Measurements from ENCODE around the gene RGS18. TPM values are rescaled to one million over a fixed set of nuclear protein-coding genes. Genes with fewer than 3 reads are reported as not detected.

The RGS18 gene
- total and polyA plus RNA-seq, 2 of the 8 experiments (the other 6 are each of a cell fraction or from before 2014, with no cell fraction given) = not detected

- H3K27me3 ChIP-seq (replicated peaks in 1 of 4; ENCODE audit: control insufficient read depth in 3 of 4, extremely low read depth in 1 of 4, insufficient read depth in 3 of 4, low read length in 3 of 4) = no peaks in the 10 kb centered on the region
- H2BK120ac ChIP-seq (replicated peaks; ENCODE audit: low read depth, low read length) = no peak overlapping the region
- no peak for FAIRE-seq
- DNase-seq (ENCODE audit: low read depth in 1 of 2, low spot score in 2 of 2) = no peak
- no peak overlapping the region for H3K27ac ChIP-seq (ENCODE audit: low read depth, low read length)
- H2BK12ac ChIP-seq (ENCODE audit: low read depth, low read length) = no peak overlapping the region
- H2BK5ac ChIP-seq (ENCODE audit: low read depth, low read length) = no peak overlapping the region
- no peak overlapping the region for H4K91ac ChIP-seq (replicated peaks; ENCODE audit: insufficient read length, low read length)
- ChIA-PET POLR2A (ENCODE audit: partially characterized antibody) (no interaction called here), CTCF (ENCODE audit: partially characterized antibody) (no interaction called here)
- no peak overlapping the region for H3K4ac ChIP-seq (replicated peaks; ENCODE audit: insufficient read length, low read depth, low read length)
- H2BK15ac ChIP-seq (ENCODE audit: low read length) = no peak overlapping the region
- H3K79me1 ChIP-seq (ENCODE audit: low read depth, low read length) = no peaks in the 10 kb centered on the region
- no peak overlapping the region for H3K56ac ChIP-seq (replicated peaks; ENCODE audit: insufficient read length, low read depth, low read length)
- no peaks in the 10 kb centered on the region for H3K4me1 ChIP-seq (replicated peaks in 1 of 4; ENCODE audit: control insufficient read depth in 3 of 4, insufficient read depth in 4 of 4, low read length in 3 of 4)
- H4K8ac ChIP-seq (ENCODE audit: extremely low read depth, insufficient read depth, low read length) = no peak overlapping the region
- no peaks in the 10 kb centered on the region for H3K23me2 ChIP-seq (ENCODE audit: low read depth, low read length)
- no peak overlapping the region for H3K4me3 ChIP-seq (ENCODE audit: extremely low read depth in 1 of 4, insufficient read depth in 2 of 4, low read depth in 3 of 4, low read length in 4 of 4)
- no peak overlapping the region for H3K23ac ChIP-seq (ENCODE audit: insufficient read length)
- no peak overlapping the region for H3K14ac ChIP-seq (ENCODE audit: insufficient read length)
- H3K18ac ChIP-seq (ENCODE audit: extremely low read depth, low read length) = no peak overlapping the region
- H3K36me3 ChIP-seq (ENCODE audit: control insufficient read depth in 2 of 4, insufficient read depth in 4 of 4, low read length in 3 of 4) = no peaks in the 10 kb centered on the region
- no peaks in the 10 kb centered on the region for H3K9me3 ChIP-seq (ENCODE audit: insufficient read depth in 2 of 2, low read depth in 1 of 2, low read length in 1 of 2)
- no peak overlapping the region for H4K5ac ChIP-seq (ENCODE audit: insufficient read length, low read depth, low read length)
- H3K4me2 ChIP-seq (ENCODE audit: insufficient read depth in 1 of 2, low read depth in 2 of 2, low read length in 2 of 2) = no peak overlapping the region
- 75% methylated on average over 2 of the region's 2 CpGs; no CpG with 5 or more reads in 1 of the 2 experiments for WGBS, 2 experiments (ENCODE audit: extremely low coverage in 1 of 2, insufficient coverage in 1 of 2, insufficient read length in 1 of 2, insufficient replicate concordance in 2 of 2, low coverage in 1 of 2, low lambda C conversion rate in 2 of 2, missing lambda C conversion rate in 1 of 2)
- no peak overlapping the region for H2AK5ac ChIP-seq (ENCODE audit: low read depth, low read length)
- no peak for TF ChIP-seq EZH2 (IDR thresholded peaks at IDR 0.05; ENCODE audit: low read depth, low read length, severe bottlenecking)
- TF ChIP-seq KDM4A (IDR thresholded peaks at IDR 0.05; ENCODE audit: low read depth, low read length, severe bottlenecking) = no peak
- no peak for TF ChIP-seq JUN (IDR thresholded peaks at IDR 0.05; ENCODE audit: low read depth, low read length)
- TF ChIP-seq SP1 (IDR thresholded peaks at IDR 0.05; ENCODE audit: low read depth, low read length) = no peak
- no peak for TF ChIP-seq EP300 (IDR thresholded peaks at IDR 0.05; ENCODE audit: borderline replicate concordance in 1 of 2, low read depth in 2 of 2, low read length in 2 of 2)
- no peak for TF ChIP-seq TAF7 (optimal IDR thresholded peaks at IDR 0.05; ENCODE audit: borderline replicate concordance, low read depth, low read length)
- TF ChIP-seq SIX5 (IDR thresholded peaks at IDR 0.05; ENCODE audit: low read depth, low read length) = no peak
- no peak for TF ChIP-seq TAF1 (IDR thresholded peaks at IDR 0.05; ENCODE audit: low read depth, low read length)
- TF ChIP-seq HDAC6 (IDR thresholded peaks at IDR 0.05; ENCODE audit: low read depth, low read length) = no peak
- no peak for TF ChIP-seq SP4 (IDR thresholded peaks at IDR 0.05; ENCODE audit: low read length)
- TF ChIP-seq FOSL1 (IDR thresholded peaks at IDR 0.05; ENCODE audit: insufficient read depth, low read depth, low read length) = no peak
- no peak for TF ChIP-seq POLR2A (IDR thresholded peaks at IDR 0.05; ENCODE audit: control extremely low read depth in 1 of 2, low read depth in 2 of 2, low read length in 2 of 2)
- no peak for TF ChIP-seq SIRT6 (IDR thresholded peaks at IDR 0.05; ENCODE audit: low read length)
- H3K9ac ChIP-seq (replicated peaks in 1 of 4; ENCODE audit: extremely low read depth in 1 of 4, low read depth in 3 of 4, low read length in 3 of 4) = no peak overlapping the region
- no peak overlapping the region for H2BK20ac ChIP-seq (ENCODE audit: low read length)
- no peaks in the 10 kb centered on the region for H4K20me1 ChIP-seq (replicated peaks in 1 of 2; ENCODE audit: control insufficient read depth in 1 of 2, insufficient read depth in 2 of 2, low read length in 2 of 2)
- H3K79me2 ChIP-seq (ENCODE audit: control insufficient read depth in 1 of 2, insufficient read depth in 2 of 2, low read length in 2 of 2) = no peaks in the 10 kb centered on the region
- no peak overlapping the region for H2AFZ ChIP-seq (ENCODE audit: low read length)
Measured at GRCh38 chr1:192225266-192225665, 67.0 kb downstream of the RGS18 start.
